GM13977 (cell line): ENCODE data around the gene CPNE4.

Source experiments
- DNase-seq: peaks from one replicate; pipeline ENCODE4 v3.0.0; 2012; ENCODE audit warnings: low spot score
- CTCF ChIP-seq: IDR thresholded peaks from 2 replicates; pipeline ENCODE4 v1.5.1; 2012; ENCODE audit warnings: mild to moderate bottlenecking, control low read depth; ENCODE audit not compliant: insufficient read depth; ENCODE audit errors: extremely low read depth, missing control alignments
- in situ Hi-C: fragments of 300-500 bp; cut with MboI; formaldehyde crosslinking; loops from one replicate; pipeline ENCODE4 v1.12.0; 2022; ENCODE audit warnings: low sequenced_read_pairs, low pct_unique_long_range_greater_than_20kb, mixed read lengths, inconsistent platforms; ENCODE audit not compliant: unreplicated experiment

CPNE4 gene

GRCh38 chr3:131690800-131691199 lies 344.0 kb downstream of the CPNE4 start:
- in situ Hi-C loops, result no loop called here
- no peak for TF ChIP-seq CTCF
- no peak for DNase-seq

- no peak for TF ChIP-seq CTCF
- DNase-seq, result no peak
- in situ Hi-C loops, result no loop called here
Measured at GRCh38 chr3:131688370-131688769, 346.4 kb downstream of the CPNE4 start.

GRCh38 chr3:131669600-131669999 lies 365.2 kb downstream of the CPNE4 start:
- in situ Hi-C loops, result no loop called here
- no peak for TF ChIP-seq CTCF
- no peak for DNase-seq

- no peak for TF ChIP-seq CTCF
- in situ Hi-C loops, result no loop called here
- no peak for DNase-seq
Measured at GRCh38 chr3:131658771-131659170, 376.0 kb downstream of the CPNE4 start.

GRCh38 chr3:131658115-131658514 lies 376.7 kb downstream of the CPNE4 start:
- no peak for DNase-seq
- in situ Hi-C loops, result no loop called here
- no peak for TF ChIP-seq CTCF

- no peak for DNase-seq
Measured at GRCh38 chr3:131655070-131655690, 379.6 kb downstream of the CPNE4 start.

More at GRCh38 chr3:131655070-131655690, 379.6 kb downstream of the CPNE4 start:
- no peak for TF ChIP-seq CTCF
- in situ Hi-C loops, result no loop called here
